ENCODE data around the gene NHSL2. TPM values are rescaled to one million over a fixed set of nuclear protein-coding genes. Genes with fewer than 3 reads are reported as not detected.
A peak's percentile ranks its signal among the peaks of the same experiment; 100 is the strongest.

NHSL2 gene
- total RNA-seq, 2 donors from 2014 or later = 6.9 to 11.2 TPM

DNA sequence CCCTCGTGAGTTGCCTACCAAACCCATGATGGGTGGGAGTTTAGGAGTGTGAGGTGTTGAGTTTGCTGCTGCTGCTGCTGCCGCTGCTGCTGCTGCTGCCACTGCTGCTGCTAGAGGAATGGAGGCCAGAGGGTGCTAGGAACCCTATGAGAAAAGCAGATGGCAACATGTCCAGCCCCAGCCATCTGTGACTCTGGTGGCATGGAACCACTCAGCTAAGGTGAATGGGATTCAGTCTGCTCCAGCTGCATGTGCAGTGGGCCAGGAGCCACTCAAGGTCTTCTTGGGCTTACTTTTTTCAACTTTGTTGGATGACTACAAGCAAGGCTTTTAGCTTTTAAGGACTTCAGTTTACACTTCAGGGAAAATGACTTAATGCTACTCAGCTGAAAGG, 117.3 kb downstream of the NHSL2 start:
- no peak overlapping the region for H3K27ac Mint-ChIP-seq
- 100% methylated on average over 2 of the region's 2 CpGs; no CpG with 5 or more reads in 1 of the 2 experiments for WGBS, 2 experiments (ENCODE audit: insufficient coverage in 1 of 2, insufficient read length in 1 of 2)
- H3K36me3 Mint-ChIP-seq (ENCODE audit: low read depth) = peaks cover 2% of the 10 kb centered on the region
- no peaks in the 10 kb centered on the region for H3K4me1 Mint-ChIP-seq
- Histone ChIP-seq H3K27me3 (ENCODE audit: control insufficient read depth, insufficient read depth, low read length, poor library complexity, severe bottlenecking) (no peaks in the 10 kb centered on the region), H3K9ac (ENCODE audit: extremely low read depth, low read length, poor library complexity, severe bottlenecking) (no peak overlapping the region), H3K9me3 (ENCODE audit: control insufficient read depth, low read length) (no peaks in the 10 kb centered on the region), H3K36me3 (ENCODE audit: control insufficient read depth, insufficient read depth, low read length) (no peaks in the 10 kb centered on the region), H3K27ac (ENCODE audit: low read depth, low read length) (no peak overlapping the region), H3K4me1 (ENCODE audit: control insufficient read depth, insufficient read depth, low read length) (no peaks in the 10 kb centered on the region), H3K4me3 (ENCODE audit: low read length) (no peak overlapping the region)
- peak; percentile 13 for DNase-seq
- peaks cover 64% of the 10 kb centered on the region for H3K9me3 Mint-ChIP-seq
- no peaks in the 10 kb centered on the region for H3K27me3 Mint-ChIP-seq (ENCODE audit: insufficient read depth)
- H3K4me3 Mint-ChIP-seq = no peak overlapping the region
- TF ChIP-seq, protein P1, sequence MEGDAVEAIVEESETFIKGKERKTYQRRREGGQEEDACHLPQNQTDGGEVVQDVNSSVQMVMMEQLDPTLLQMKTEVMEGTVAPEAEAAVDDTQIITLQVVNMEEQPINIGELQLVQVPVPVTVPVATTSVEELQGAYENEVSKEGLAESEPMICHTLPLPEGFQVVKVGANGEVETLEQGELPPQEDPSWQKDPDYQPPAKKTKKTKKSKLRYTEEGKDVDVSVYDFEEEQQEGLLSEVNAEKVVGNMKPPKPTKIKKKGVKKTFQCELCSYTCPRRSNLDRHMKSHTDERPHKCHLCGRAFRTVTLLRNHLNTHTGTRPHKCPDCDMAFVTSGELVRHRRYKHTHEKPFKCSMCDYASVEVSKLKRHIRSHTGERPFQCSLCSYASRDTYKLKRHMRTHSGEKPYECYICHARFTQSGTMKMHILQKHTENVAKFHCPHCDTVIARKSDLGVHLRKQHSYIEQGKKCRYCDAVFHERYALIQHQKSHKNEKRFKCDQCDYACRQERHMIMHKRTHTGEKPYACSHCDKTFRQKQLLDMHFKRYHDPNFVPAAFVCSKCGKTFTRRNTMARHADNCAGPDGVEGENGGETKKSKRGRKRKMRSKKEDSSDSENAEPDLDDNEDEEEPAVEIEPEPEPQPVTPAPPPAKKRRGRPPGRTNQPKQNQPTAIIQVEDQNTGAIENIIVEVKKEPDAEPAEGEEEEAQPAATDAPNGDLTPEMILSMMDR (conservative IDR thresholded peaks at IDR 0.05) = no peak

- Histone ChIP-seq H3K27me3 (ENCODE audit: control insufficient read depth, insufficient read depth, low read length, poor library complexity, severe bottlenecking) (no peaks in the 10 kb centered on the region), H3K4me3 (ENCODE audit: low read length) (no peak overlapping the region), H3K27ac (ENCODE audit: low read depth, low read length) (no peak overlapping the region), H3K9me3 (ENCODE audit: control insufficient read depth, low read length) (no peaks in the 10 kb centered on the region), H3K9ac (ENCODE audit: extremely low read depth, low read length, poor library complexity, severe bottlenecking) (no peak overlapping the region), H3K36me3 (ENCODE audit: control insufficient read depth, insufficient read depth, low read length) (no peaks in the 10 kb centered on the region), H3K4me1 (ENCODE audit: control insufficient read depth, insufficient read depth, low read length) (no peaks in the 10 kb centered on the region)
- Mint-ChIP-seq H3K4me3 (no peak overlapping the region), H3K36me3 (ENCODE audit: low read depth) (peaks cover 2% of the 10 kb centered on the region), H3K4me1 (no peaks in the 10 kb centered on the region), H3K27ac (no peak overlapping the region), H3K9me3 (peaks cover 62% of the 10 kb centered on the region), H3K27me3 (ENCODE audit: insufficient read depth) (no peaks in the 10 kb centered on the region)
- DNase-seq = peak; percentile 22
- TF ChIP-seq, protein P1 (conservative IDR thresholded peaks at IDR 0.05) = no peak
- 94% methylated on average over 4 of the region's 6 CpGs; no CpG with 5 or more reads in 1 of the 2 experiments for WGBS, 2 experiments (ENCODE audit: insufficient coverage in 1 of 2, insufficient read length in 1 of 2)
Measured at GRCh38 chrX:72028701-72029470, 118.2 kb downstream of the NHSL2 start.

DNA sequence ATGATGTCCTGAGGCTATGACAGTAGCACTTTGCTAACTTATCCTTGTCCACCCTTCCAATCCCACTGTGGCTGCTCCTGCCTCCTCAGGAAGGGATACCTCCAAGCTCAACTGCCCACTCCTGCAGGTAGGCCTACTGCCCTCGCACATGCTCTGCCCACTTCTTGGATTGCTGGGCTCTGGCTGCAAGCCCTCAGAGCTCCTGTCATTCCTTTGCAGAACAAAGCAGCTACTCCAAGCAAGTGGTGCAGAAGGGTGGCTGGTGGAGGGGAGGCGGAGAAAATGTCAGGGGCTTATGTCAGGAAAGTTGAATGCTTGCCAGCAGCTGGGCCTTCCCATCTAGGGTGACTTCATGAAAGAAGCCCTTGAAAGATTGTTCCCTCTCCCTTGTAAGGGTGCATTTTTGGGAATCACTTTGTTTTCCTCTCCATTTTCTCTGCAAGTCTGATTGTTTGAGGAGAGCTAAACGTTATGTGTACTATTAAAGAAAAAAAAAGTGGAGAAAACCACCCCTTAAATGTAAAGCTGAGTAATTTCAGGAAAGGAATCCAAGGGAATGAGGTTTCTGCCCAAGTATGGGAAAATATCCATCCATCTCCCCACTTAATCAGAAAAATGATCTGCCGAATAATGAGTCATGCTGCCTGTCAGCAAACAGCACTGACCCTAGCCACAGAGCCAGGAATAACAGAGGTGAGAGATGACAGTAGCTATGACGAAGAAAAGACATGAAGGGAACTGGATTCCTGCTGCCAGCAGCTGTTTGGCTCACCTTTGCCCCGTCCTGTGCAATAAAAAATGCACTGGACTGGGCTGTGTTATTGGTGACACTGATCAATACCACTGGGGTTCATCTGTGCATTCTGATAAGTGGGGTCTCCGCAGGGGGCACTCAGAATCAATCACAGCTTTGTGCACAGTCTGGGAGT, 119.1 kb downstream of the NHSL2 start:
- 90% methylated on average over 6 of the region's 7 CpGs; no CpG with 5 or more reads in 1 of the 2 experiments for WGBS, 2 experiments (ENCODE audit: insufficient coverage in 1 of 2, insufficient read length in 1 of 2)
- H3K27me3 Mint-ChIP-seq (ENCODE audit: insufficient read depth) = no peaks in the 10 kb centered on the region
- H3K27me3 ChIP-seq (ENCODE audit: control insufficient read depth, insufficient read depth, low read length, poor library complexity, severe bottlenecking) = no peaks in the 10 kb centered on the region
- H3K4me1 Mint-ChIP-seq = no peaks in the 10 kb centered on the region
- H3K4me3 Mint-ChIP-seq = no peak overlapping the region
- no peak overlapping the region for H3K9ac ChIP-seq (ENCODE audit: extremely low read depth, low read length, poor library complexity, severe bottlenecking)
- no peaks in the 10 kb centered on the region for H3K4me1 ChIP-seq (ENCODE audit: control insufficient read depth, insufficient read depth, low read length)
- H3K36me3 Mint-ChIP-seq (ENCODE audit: low read depth) = peaks cover 2% of the 10 kb centered on the region
- H3K9me3 ChIP-seq (ENCODE audit: control insufficient read depth, low read length) = no peaks in the 10 kb centered on the region
- H3K4me3 ChIP-seq (ENCODE audit: low read length) = no peak overlapping the region
- H3K36me3 ChIP-seq (ENCODE audit: control insufficient read depth, insufficient read depth, low read length) = no peaks in the 10 kb centered on the region
- H3K27ac Mint-ChIP-seq = no peak overlapping the region
- peaks cover 57% of the 10 kb centered on the region for H3K9me3 Mint-ChIP-seq
- peak; percentile 49 for DNase-seq
- H3K27ac ChIP-seq (ENCODE audit: low read depth, low read length) = no peak overlapping the region
- TF ChIP-seq, protein P1 (conservative IDR thresholded peaks at IDR 0.05) = no peak

All from endodermal cell (in vitro differentiated cells).